DLD1 (cell line): ENCODE results near the gene SKOR1.

Experiments used
- in situ Hi-C: cut with HindIII; loops from 2 replicates; pipeline ENCODE4 v1.10.0; 2017; ENCODE audit warnings: low sequenced_read_pairs

The SKOR1 gene

DNA sequence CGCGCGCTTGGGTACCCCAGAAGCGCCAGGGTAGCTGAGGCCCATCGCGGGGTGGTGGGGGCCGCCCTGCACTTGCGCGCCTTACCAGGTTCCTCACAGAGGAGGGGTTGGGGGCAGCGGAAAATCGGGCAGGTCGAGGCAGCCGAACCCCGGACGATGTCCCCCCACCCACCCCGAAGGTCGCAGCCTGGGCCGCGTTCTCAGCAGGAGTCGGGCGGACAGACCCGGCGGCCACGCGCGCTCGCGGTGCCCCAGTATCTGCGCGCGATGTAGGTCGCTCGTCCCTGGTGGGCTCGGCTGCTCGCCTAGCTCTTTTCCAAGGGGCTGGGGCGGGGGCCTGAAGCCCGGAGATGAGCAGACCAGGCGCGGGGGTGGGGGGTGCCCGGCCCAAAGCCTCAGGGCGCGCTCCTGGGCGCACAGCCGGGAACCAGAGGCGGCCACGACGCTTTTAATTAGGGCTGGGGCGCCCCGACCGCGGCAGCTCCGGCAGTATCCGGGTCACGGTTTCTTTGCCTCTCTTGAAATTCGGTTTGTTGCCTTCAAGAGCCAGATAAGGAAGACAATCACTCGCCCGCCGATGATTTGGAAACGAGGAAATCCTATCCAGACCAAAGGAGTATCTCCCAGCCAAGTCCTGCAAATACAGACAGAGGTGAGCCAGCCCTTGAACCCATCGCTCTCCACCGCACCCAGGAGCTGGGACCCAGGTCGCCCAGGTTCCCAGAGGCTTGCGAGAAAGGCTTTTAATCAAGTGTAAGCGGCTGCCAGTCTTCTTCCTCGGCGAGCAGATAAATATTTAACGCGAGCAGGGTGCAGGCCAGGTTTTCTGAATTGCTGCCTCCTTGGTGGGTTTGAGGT is 4.6 kb downstream of the SKOR1 start:
- in situ Hi-C loops, result no loop called here

DNA sequence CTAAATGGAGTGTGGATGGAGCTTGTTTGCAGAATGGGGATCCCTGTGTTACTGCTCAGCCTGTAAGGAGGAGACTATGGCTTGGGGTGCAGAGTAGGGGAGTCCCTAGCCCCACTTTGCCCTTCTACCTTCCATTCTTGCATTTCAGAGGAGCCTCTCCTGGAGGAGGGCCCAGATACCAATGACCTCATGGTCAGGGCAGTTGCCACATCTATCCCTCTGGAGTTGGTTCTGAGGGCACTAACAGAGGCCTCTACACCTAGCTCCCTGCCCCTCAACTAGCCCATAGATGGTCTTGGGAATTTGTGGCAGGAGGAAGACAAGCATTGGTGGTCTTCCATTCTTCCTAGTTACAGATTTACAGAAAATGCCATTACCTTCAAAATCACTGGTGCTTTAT is 6.1 kb downstream of the SKOR1 start:
- in situ Hi-C loops, result no loop called here

DNA sequence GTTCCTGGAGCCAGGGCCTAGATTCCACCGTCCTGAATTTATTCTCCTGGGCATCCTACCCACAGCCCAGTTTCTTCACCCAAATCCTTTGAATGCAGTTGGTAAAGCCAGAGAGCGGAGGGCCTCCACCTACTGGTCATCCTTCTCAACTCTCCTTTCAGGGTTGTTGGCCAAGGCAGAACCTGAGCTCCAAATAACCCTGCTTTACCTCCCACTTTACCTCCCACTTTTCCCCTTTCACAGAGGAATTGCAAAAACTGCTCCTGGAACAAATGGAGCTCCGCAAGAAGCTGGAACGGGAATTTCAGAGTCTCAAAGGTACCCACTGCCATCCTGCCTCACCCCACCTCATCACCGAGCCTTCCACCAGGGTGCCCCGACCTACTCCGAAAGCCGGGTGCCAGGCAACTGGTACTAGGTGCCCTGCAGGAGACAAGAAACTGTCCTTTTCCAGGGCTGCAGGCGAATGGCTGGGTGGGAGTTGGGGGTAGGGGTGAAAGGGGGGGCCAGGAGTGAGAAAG is 6.8 kb downstream of the SKOR1 start:
- in situ Hi-C loops, result no loop called here

DNA sequence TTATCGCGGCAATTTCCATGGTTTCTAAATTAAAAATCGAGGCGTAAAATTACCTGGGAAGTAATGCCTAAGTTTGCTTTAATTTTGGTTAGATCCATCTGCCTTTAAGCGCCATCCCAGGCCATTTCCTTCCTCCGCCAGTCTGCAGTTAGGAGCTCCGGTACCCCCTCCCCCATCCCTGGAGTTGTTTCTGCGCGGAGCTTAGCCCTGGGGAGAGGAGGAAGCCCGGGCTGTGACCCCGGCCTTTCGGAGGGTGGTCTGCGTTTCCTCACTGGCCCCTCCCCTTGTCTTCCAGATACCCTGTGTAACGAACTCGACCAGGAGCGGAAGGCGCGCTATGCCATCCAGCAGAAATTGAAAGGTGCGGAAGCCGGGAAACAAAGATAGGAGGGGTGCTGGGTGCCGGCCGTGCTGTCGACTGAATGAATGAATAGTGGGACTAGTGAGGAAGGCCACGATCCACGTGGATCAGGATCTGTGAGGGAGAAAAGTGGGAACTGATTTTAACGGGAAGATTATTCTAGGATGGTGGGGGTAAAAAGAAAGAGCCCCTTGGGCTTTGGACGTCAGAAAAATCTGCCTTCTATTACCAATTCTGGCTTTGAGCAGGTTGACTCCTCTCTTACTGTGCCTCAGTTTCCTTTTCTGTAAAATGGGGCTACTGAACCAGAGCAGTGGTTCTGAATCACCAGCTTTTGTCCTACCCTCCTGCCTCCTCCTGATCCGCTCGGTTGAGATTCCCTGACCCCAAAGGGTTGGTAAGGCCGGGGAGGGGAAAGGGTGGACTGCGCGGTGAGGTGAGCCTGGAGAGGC is 7.8 kb downstream of the SKOR1 start:
- in situ Hi-C loops, result no loop called here

DNA sequence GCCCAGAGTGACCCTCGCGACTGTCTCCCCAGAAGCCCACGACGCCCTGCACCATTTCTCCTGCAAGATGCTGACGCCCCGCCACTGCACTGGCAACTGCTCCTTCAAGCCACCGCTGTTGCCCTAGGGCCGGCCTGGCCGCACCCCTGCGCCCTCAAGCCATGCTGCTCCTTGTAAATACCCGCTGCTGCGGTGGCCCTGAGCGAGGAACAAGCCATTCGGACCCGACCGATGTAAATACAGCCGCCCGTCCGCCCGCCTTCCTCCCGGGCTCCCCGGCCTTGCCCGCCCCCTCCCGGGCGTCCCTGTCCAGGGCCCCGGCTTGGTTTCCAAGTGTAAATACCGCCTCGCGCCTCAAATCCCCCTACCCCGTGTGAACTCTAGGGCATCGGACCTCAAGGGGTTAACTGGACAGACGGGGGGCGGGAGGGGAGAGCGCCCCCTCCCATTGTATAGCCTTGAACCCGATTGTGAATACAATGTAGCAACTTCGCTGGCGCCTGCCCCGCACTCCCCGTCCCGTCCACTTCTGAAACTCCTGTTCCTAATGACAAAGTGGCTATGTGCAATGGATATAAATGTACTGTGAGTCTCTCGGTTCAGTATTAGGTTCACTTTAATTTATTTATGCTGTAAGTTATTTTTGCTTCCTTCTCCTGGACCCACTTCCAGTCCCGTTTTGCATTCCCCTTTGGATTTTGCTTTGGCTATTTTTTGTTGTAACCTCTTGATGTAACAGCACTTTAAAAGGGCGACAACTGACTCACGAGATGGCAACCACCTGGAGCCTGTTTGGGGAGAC is 8.6 kb downstream of the SKOR1 start:
- in situ Hi-C loops, result no loop called here

DNA sequence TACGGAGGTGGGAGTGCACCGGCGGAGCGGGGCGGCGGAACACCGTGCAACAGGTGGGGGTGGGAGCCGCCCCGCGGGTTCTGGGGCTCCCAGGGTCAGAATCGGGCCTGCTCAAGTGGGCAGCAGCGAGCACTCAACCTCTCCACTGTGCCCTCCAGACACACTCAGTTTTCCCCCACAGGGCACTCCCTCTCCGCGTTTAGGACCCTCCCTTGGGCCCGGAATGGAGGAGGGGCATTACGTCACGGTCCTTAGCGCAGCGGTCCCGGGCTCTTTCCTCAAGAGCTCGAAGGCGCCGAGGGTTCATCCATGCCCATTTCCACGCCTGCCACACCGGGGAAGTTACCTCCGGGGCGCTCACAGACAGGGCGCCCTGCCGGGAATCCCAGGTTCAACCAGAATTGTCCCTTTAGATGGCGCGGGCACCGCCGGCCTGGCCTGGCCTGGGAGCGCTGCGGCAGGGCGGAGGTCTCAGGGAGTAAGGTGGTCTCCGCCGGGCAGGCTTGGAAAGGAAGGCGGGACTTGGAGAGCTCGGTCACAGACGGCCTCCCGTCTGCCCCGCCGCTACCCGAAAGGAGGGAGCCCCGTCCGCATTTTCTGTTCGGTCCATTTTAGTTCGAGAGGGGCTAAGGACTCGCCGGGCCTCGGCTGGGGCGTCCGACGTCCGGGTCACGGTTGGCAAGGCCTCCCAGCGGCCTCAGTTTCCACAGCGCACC is 9.4 kb downstream of the SKOR1 start:
- in situ Hi-C loops, result no loop called here

DNA sequence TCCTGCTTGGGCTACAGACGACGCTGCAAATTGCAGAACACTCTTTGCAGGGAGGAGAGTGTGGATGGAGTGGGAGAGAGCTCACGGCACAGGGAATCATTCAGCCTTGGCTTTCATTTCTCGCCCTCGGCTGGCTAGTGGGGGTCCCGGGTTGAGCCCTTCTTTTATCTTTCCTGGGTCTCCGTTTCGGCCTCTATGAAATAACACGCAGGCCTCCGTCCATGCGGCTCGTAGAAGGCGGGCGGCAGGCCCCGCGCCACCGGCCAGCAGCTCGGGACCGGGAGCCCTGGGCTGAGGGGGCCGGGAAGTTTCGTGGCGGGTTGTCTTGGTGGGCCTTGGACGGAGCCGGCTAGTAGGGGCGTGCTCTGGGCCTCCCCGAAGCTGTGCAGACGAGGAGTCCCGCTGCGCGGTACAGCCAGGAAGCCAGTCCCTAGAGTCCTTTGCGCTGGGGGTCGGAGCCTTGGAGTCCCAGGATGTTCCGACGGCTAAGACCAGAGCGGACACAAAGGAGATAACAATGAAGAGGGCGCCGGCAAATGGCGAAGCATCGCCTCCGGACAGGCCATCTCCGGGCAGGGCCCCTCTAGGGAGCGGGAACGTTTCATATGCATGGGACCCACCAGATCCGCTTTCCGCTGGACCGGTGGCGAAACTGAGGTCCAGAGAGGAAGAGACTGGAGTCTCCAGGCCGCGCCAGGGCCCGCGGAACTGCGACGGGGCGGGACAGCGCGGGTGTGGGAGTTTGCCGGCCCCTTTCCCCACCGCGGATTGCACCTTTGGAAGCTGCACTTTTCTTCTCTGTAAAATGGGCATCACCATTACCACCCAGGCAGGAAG is 10.2 kb downstream of the SKOR1 start:
- in situ Hi-C loops, result no loop called here

DNA sequence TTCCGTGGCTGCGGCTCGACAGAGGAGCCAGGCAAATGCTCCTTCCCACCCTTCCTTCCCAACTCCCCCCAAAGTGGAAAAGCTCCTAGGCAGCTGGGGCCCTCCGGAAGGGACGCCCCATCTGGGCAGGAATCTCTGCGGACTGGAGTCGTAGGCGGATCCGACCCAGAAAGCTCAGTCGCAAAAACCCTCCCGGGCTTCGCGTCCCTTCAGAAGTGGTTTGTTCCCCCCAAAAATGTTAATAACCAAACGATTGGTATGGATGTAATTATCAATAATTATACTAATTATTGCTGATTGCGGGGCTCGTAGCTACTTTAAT is 10.8 kb downstream of the SKOR1 start:
- in situ Hi-C loops, result no loop called here

DNA sequence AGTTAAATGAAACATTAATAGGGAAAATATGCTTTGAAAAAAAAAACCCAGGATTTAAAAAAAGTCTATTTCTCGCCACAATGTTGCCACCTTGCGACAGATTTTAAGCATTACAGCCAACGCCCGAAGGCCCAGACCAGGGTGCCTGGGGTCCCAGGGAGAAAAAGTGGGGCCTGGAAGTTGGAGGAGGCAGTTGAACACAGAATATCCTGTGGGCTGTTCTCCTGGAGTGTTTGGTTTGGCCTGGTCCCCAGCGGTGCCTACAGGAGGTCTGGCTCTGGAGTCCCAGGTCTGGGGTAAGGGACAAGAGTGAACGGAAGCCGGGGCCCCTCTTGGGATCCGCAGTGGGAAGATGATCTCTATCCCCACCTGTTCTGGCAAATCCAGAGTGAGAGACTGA is 11.2 kb downstream of the SKOR1 start:
- in situ Hi-C loops, result no loop called here

DNA sequence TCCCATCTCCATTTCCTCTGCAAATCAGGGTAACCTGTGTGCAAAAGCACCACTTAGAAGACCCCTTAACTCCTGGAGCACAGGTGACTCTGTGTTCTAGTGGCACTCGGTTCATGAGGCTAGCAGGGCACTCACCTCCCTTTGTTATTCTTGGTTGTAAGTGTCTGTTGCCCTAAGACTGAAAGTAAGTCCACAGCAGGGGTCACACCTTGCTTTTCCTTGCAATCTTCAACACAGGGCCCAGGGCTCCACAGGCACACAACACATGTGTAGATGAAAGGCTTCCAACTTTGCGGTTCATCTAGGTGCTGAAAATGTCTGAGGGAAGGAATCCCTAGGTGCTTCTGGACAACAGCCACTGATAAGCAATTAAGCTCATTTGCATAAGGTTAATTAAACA is 11.6 kb downstream of the SKOR1 start:
- in situ Hi-C loops, result no loop called here

DNA sequence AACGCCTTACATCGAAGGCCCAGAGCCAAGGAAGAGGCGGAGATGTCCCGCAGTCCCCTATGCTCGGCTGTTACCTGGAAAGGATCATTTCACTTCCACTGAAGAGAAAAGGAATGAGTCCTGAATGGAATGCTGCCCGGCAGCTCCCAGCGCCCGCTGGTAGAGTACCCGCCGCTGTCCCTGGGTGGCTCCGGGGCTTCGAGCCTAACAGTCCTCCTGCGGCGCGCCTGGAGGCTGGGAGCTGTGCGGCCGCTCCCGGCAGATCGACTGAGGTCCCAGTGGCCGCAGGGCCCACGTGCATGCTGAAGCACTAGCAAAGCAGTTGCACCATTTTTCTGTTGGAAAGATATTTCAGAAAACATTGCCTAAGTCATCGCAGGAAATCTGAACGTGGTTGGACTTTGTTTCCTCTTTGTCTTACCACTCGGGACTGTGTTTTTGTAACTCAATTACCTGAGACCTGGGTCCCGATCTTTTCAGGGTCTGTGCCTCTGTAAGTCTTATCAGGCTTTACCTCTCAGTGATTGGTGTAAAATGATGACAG is 13.6 kb downstream of the SKOR1 start:
- in situ Hi-C loops, result no loop called here

DNA sequence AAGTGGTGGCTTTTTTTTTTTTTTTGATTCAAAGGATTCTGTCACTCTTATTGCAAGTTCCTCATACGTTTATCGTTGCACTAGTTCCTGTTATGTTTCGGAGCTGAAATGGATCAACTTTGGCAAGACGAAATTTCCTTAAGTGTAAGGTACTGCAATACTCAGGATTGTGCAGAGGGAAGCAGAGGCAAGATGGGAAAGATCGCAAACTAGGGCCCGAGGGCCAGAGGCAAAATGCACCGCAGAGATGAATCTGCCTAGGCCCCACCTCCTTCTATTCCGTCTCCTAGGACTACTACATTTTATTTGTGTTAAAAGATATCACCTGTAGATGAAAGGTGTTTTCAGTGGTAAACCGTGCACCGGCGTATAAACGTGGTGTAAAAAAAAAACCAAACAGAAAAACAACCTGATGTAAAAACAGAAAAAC is 14.2 kb downstream of the SKOR1 start:
- in situ Hi-C loops, result no loop called here

DNA sequence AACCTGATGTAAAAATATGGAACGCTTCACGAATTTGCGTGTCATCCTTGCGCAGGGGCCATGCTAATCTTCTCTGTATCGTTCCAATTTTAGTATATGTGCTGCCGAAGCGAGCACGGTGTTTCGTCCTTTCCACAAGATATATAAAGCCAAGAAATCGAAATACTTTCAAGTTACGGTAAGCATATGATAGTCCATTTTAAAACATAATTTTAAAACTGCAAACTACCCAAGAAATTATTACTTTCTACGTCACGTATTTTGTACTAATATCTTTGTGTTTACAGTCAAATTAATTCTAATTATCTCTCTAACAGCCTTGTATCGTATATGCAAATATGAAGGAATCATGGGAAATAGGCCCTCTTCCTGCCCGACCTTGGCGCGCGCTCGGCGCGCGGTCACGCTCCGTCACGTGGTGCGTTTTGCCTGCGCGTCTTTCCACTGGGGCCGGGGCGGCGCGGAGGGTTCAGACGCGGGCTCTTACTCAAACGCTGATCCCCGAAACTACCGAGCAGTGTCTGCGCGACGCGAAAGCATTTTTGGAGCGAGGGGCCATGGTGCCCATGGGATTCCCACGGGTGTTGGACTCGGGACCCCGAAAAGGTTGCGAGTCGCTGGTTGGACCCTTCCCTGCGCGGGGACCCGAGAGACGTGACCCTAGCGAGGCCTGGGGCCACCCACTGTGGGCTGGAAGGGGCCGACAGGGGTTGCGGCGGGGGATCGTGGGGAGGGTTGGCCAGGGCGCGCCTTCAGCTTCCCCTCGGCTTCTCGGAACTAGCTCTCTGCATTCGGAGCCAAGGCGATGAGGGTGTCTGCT is 14.8 kb downstream of the SKOR1 start, which contains the start of gene RNU6-1:
Gene RNU6-1, minus strand, starts transcription at position 117 of the 820 bp plus-strand sequence.
- in situ Hi-C loops, result no loop called here

DNA sequence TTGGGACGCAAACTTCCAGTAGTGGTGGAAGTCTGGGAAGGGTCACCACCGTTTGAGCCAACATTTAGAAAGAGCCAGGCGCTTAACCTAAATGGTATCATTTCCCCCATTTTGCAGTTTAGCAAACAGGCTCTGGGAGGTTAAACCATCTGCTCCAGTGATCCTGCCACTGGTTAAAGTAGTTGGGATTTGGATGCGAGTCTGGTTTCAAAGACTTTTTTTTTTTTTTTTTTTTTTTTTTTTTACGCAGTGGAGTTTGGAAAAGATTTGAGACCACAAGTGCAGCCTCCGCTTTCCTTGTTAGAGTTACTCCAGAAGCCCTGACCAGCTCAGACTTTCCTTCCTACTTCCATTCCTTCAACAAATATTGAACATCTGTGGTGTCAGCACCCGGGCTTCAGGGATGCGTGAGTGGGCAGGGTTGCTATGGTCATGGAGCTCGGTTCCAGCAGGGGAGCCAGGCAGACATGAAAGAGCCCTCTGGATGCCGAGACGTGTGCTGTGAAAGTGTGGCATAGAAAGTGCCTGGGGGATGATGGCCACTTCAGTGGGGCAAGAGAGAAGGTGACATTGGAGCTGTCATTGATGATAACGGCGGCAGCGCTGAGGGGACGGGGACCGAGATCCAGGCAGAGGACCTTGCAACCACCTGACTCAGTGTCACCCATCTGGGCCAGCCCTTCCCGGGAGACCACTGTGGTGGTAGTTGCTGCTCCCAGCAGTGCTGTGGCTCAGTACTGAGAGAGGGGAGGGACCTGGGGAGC is 15.6 kb downstream of the SKOR1 start:
- in situ Hi-C loops, result no loop called here

DNA sequence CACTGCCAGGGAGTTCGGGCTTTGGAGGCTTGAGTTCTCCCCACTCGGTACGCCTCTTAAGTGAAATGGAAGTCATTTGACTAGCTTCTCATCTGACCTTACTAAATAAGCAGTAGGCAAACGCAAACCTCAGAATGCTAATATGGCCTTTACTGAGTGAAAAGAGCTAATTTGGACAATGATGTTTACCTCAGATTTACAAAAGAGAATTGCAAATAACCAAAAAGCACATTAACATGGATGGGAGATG is 16.1 kb downstream of the SKOR1 start:
- in situ Hi-C loops, result no loop called here

DNA sequence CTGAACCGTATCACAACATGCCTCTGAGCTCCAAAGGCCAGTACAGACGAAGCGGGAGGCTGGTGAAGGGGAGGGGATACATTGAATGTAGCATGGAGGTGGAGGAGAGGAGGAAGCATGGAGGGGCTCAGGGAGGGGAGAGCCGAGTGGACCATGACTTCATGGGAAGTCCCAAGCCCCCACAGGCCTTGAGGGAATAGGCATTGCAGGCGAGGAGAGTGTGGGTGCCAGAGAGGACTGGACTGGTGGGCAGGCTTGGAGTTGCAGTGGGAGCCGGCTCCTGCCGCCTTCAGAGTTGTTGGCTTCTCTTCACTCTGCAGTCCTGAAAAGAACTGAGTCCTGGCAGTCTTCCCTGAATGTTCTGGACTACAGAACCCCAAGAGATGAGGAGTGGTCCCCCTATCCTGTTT is 17.8 kb downstream of the SKOR1 start:
- in situ Hi-C loops, result no loop called here

DNA sequence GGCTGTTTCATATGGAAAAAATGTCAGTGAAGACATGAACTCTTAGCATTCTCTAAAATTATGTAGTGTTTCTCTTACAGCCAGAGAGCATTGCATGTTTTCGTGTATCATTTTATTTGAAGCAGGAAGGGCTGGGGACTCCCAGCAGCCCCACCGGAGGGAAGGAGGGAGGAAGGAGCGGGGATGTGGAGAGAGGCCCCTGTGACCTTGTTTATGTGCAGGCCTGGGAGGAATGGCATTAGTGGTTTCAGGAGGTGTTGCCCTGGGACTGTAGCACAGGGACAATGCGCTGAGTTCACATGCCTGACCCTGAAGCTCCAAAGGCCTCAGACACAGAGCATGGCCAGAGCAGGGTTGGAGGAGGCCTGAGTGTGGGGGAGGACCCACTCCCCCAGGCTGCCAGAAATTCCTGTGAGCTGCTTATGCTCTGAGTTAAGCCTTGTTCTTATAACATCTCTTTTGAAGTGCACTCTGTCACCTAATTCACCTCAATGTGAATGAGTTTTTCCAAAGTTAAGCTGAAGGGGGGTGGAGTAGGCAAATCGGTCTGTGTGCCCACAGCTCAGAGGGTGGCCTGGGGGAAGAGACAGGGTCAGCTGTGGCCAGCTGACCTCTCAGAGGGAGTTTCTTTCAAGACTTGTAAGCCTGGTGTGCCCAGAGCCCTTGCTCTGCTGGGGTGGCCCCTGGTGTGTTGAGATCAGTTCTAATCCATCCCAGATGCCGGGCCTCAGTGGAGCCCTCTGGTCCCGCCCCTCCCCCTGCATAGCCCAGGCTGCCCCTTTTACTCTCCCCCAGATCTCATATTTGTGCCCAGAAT is 18.5 kb downstream of the SKOR1 start:
- in situ Hi-C loops, result no loop called here
